IMR-90 (cell line): Measurements from ENCODE around the gene AUTS2. TPM values are rescaled to one million over a fixed set of nuclear protein-coding genes. Genes with fewer than 3 reads are reported as not detected.

ENCODE experiments used
- ATAC-seq: fragments of 200-7000 bp; cut with Tn5 transposase; 2 replicates; pipeline ENCODE4 v1.9.1; 2020; ENCODE audit warnings: low read depth, mild to moderate bottlenecking, moderate library complexity
- BruUV-seq: library from RNA; stranded (reverse); fragments of 400-500 nt; replicated peaks from 2 replicates; lab custom pipeline; 2021; lab: Mats Ljungman, UMichigan
- CTCF ChIA-PET: fragments of 300-600 bp; formaldehyde crosslinking; extraction: SDS; loops from one replicate; lab custom pipeline; 2021; ENCODE audit warnings: antibody characterized with exemption; lab: Yijun Ruan, JAX
- POLR2A ChIA-PET: fragments of 300-600 bp; sonication (Branson Sonifier 250); formaldehyde crosslinking; loops from one replicate; lab custom pipeline; 2022; ENCODE audit warnings: antibody characterized with exemption; ENCODE audit not compliant: unreplicated experiment; lab: Charles Lee
- DNase-seq: peaks from one replicate; pipeline ENCODE4 v3.0.0; 2013
- H2AFZ ChIP-seq: replicated peaks from 2 replicates; pipeline ENCODE3; 2013; ENCODE audit warnings: low read length, mild to moderate bottlenecking; ENCODE audit not compliant: poor library complexity
- H2AK5ac ChIP-seq: 2 replicates; pipeline ENCODE4 v1.6.1; 2013; ENCODE audit warnings: low read depth, low read length, inconsistent platforms
- H2AK9ac ChIP-seq: replicated peaks from 2 replicates; pipeline ENCODE3; 2013; ENCODE audit warnings: mild to moderate bottlenecking, low read depth, low read length, moderate library complexity; ENCODE audit not compliant: poor library complexity
- H2BK120ac ChIP-seq: 2 replicates; pipeline ENCODE4 v1.6.1; 2013; ENCODE audit warnings: low read depth, low read length, inconsistent platforms
- H2BK15ac ChIP-seq: 3 replicates; pipeline ENCODE4 v1.6.1; 2013; ENCODE audit warnings: low read depth, low read length, inconsistent platforms
- H2BK20ac ChIP-seq: 2 replicates; pipeline ENCODE4 v1.6.1; 2013; ENCODE audit warnings: low read depth, mild to moderate bottlenecking, inconsistent platforms, low read length, moderate library complexity
- H2BK5ac ChIP-seq: 2 replicates; pipeline ENCODE4 v1.6.1; 2013; ENCODE audit warnings: mild to moderate bottlenecking, low read depth, low read length, inconsistent platforms; ENCODE audit not compliant: poor library complexity, severe bottlenecking
- H3K14ac ChIP-seq: replicated peaks from 2 replicates; pipeline ENCODE4 v1.6.1; 2013; ENCODE audit warnings: low read depth, low read length, inconsistent platforms
- H3K18ac ChIP-seq: 2 replicates; pipeline ENCODE4 v1.6.1; 2013; ENCODE audit warnings: low read depth, low read length, control low read depth
- H3K23ac ChIP-seq: 2 replicates; pipeline ENCODE4 v1.6.1; 2013; ENCODE audit warnings: low read depth, low read length, inconsistent platforms
- H3K27ac ChIP-seq: 2 replicates; pipeline ENCODE4 v1.5.1; 2013; ENCODE audit warnings: mild to moderate bottlenecking, control low read depth, low read length; ENCODE audit not compliant: insufficient read depth
- H3K27me3 ChIP-seq: 2 replicates; pipeline ENCODE4 v1.6.1; 2013; ENCODE audit warnings: low read length; ENCODE audit not compliant: control insufficient read depth, insufficient read depth
- H3K36me3 ChIP-seq: 2 replicates; pipeline ENCODE4 v1.6.1; 2013; ENCODE audit warnings: low read length, mixed read lengths; ENCODE audit not compliant: control insufficient read depth, insufficient read depth
- H3K4ac ChIP-seq: 2 replicates; pipeline ENCODE4 v1.6.1; 2013; ENCODE audit warnings: low read depth, low read length, inconsistent platforms
- H3K4me1 ChIP-seq: 2 replicates; pipeline ENCODE4 v1.6.1; 2013; ENCODE audit warnings: low read length, mixed read lengths; ENCODE audit not compliant: control insufficient read depth, insufficient read depth
- H3K4me2 ChIP-seq: 2 replicates; pipeline ENCODE4 v1.6.1; 2013; ENCODE audit warnings: low read depth, mild to moderate bottlenecking, control low read depth, low read length, moderate library complexity
- H3K4me3 ChIP-seq: 2 replicates; pipeline ENCODE4 v1.5.1; 2013; ENCODE audit warnings: low read depth, mild to moderate bottlenecking, control low read depth, low read length, moderate library complexity; ENCODE audit not compliant: insufficient read depth
- H3K56ac ChIP-seq: 2 replicates; pipeline ENCODE4 v1.6.1; 2013; ENCODE audit warnings: low read length, inconsistent platforms; ENCODE audit not compliant: insufficient read depth; ENCODE audit errors: extremely low read depth
- H3K79me1 ChIP-seq, 2 experiments: 2 replicates each; pipeline ENCODE4 v1.6.1; 2013; ENCODE audit warnings: low read length in 2 of 2, inconsistent platforms in 1 of 2, low read depth in 1 of 2
- H3K9ac ChIP-seq: 2 replicates; pipeline ENCODE4 v1.6.1; 2013; ENCODE audit warnings: low read depth, low read length, control low read depth
- H3K9me1 ChIP-seq: 2 replicates; pipeline ENCODE4 v1.6.1; 2013; ENCODE audit warnings: low read length, inconsistent platforms; ENCODE audit not compliant: insufficient read depth
- H3K9me3 ChIP-seq: 2 replicates; pipeline ENCODE4 v1.6.1; 2013; ENCODE audit warnings: low read length; ENCODE audit not compliant: control insufficient read depth, insufficient read depth
- H4K20me1 ChIP-seq: 2 replicates; pipeline ENCODE4 v1.6.1; 2013; ENCODE audit warnings: low read length, inconsistent platforms; ENCODE audit not compliant: insufficient read depth
- H4K5ac ChIP-seq: 2 replicates; pipeline ENCODE4 v1.6.1; 2013; ENCODE audit warnings: mild to moderate bottlenecking, low read depth, low read length, control low read depth
- H4K8ac ChIP-seq, 2 experiments: 2 replicates each; pipeline ENCODE4 v1.6.1; 2013; ENCODE audit warnings: low read depth in 2 of 2, low read length in 2 of 2, control low read depth in 1 of 2, inconsistent platforms in 1 of 2
- H4K91ac ChIP-seq: 2 replicates; pipeline ENCODE4 v1.6.1; 2013; ENCODE audit warnings: low read depth, low read length, inconsistent platforms; ENCODE audit not compliant: insufficient read depth
- BHLHE40 ChIP-seq: fragments of 150-350 bp; IDR thresholded peaks from 2 replicates; pipeline ENCODE4 v1.6.1; 2016; ENCODE audit warnings: mild to moderate bottlenecking, low read depth, low read length
- CEBPB ChIP-seq: IDR thresholded peaks from 2 replicates; pipeline ENCODE4 v1.6.1; 2012; ENCODE audit warnings: low read depth, low read length, improper control_type of control experiment
- CHD1 ChIP-seq: IDR thresholded peaks from 2 replicates; pipeline ENCODE4 v1.6.1; 2012; ENCODE audit warnings: low read depth, low read length, improper control_type of control experiment
- CTCF ChIP-seq: conservative IDR thresholded peaks from 2 replicates; pipeline ENCODE4 v1.5.1; 2012; ENCODE audit warnings: mild to moderate bottlenecking, low read depth, low read length, improper control_type of control experiment
- FOS ChIP-seq: fragments of 150-350 bp; IDR thresholded peaks from 2 replicates; pipeline ENCODE4 v1.6.1; 2016; ENCODE audit warnings: low read depth, low read length
- MAFK ChIP-seq: IDR thresholded peaks from 2 replicates; pipeline ENCODE4 v1.6.1; 2012; ENCODE audit warnings: low read depth, low read length, improper control_type of control experiment
- MAZ ChIP-seq: IDR thresholded peaks from 2 replicates; pipeline ENCODE4 v1.6.1; 2012; ENCODE audit warnings: low read depth, mild to moderate bottlenecking, low read length, improper control_type of control experiment, moderate library complexity, borderline replicate concordance
- MXI1 ChIP-seq: IDR thresholded peaks from 2 replicates; pipeline ENCODE4 v1.6.1; 2012; ENCODE audit warnings: low read depth, mild to moderate bottlenecking, low read length, moderate library complexity, borderline replicate concordance
- NFE2L2 ChIP-seq: fragments of 150-350 bp; IDR thresholded peaks from 2 replicates; pipeline ENCODE4 v1.6.1; 2016; ENCODE audit warnings: low read depth, mild to moderate bottlenecking, low read length
- POLR2A ChIP-seq: IDR thresholded peaks from 2 replicates; pipeline ENCODE4 v1.6.1; 2012; ENCODE audit warnings: mild to moderate bottlenecking, low read depth, low read length
- RAD21 ChIP-seq: IDR thresholded peaks from 2 replicates; pipeline ENCODE4 v1.6.1; 2012; ENCODE audit warnings: low read length, improper control_type of control experiment
- RCOR1 ChIP-seq: IDR thresholded peaks from 2 replicates; pipeline ENCODE4 v1.6.1; 2012; ENCODE audit warnings: mild to moderate bottlenecking, low read length, improper control_type of control experiment; ENCODE audit not compliant: insufficient replicate concordance
- RFX5 ChIP-seq: IDR thresholded peaks from 2 replicates; pipeline ENCODE4 v1.8.0; 2012; ENCODE audit warnings: low read depth, mild to moderate bottlenecking, low read length, moderate library complexity
- SMC3 ChIP-seq: fragments of 150-350 bp; IDR thresholded peaks from 2 replicates; pipeline ENCODE4 v1.6.1; 2016; ENCODE audit warnings: low read depth, mild to moderate bottlenecking, antibody characterized with exemption, low read length, moderate library complexity
- USF2 ChIP-seq: fragments of 150-350 bp; IDR thresholded peaks from 2 replicates; pipeline ENCODE4 v1.6.1; 2017; ENCODE audit warnings: mild to moderate bottlenecking, antibody characterized with exemption, low read length, low read depth
- WGBS, 2 experiments: methylation state at CpG; one replicate each; pipeline versions ENCODE4 v1.1.5 to v1.1.7; 2013; ENCODE audit warnings: missing lambda C conversion rate in 2 of 2; ENCODE audit not compliant: insufficient read length in 1 of 2; ENCODE audit errors: extremely low coverage in 2 of 2; 5-methylcytosine and 5-hydroxymethylcytosine counted together
- dilution Hi-C: fragments of 300-500 bp; cut with HindIII; formaldehyde crosslinking; loops from one replicate; pipeline ENCODE4 v1.14.3; 2018; ENCODE audit warnings: low sequenced_read_pairs; ENCODE audit not compliant: unreplicated experiment
- in situ Hi-C: fragments of 300-500 bp; cut with MboI; formaldehyde crosslinking; loops from 3 replicates; pipeline ENCODE4 v1.14.3; 2019; ENCODE audit warnings: low sequenced_read_pairs, inconsistent platforms, mixed read lengths
- intact Hi-C: fragments of 100-400 bp; cut with micrococcal nuclease; formaldehyde crosslinking; loops from 2 replicates; pipeline ENCODE4 v1.10.0; 2022
- polyA plus RNA-seq, 3 experiments: library from polyadenylated mRNA; depleted of rRNA; stranded (reverse); fragments of >200 nt; gene quantifications; 2 replicates each; pipeline ENCODE4 v1.2.3, GENCODE V29; 2012; ENCODE audit warnings: low replicate concordance in 1 of 3
- total RNA-seq: library from RNA; depleted of rRNA; stranded (reverse); fragments of >200 nt; gene quantifications from 2 replicates; pipeline ENCODE4 v1.2.3, GENCODE V29; 2012
- TF ChIP-seq, protein P1 (sequence below): fragments of 150-350 bp; IDR thresholded peaks from 2 replicates; pipeline ENCODE4 v1.6.1; 2016; ENCODE audit warnings: low read depth, mild to moderate bottlenecking, low read length, moderate library complexity, borderline replicate concordance

The AUTS2 gene
- total and polyA plus RNA-seq, 2 of the 4 experiments (the other 2 are of a cell fraction), result 0.90 to 3.0 TPM

DNA sequence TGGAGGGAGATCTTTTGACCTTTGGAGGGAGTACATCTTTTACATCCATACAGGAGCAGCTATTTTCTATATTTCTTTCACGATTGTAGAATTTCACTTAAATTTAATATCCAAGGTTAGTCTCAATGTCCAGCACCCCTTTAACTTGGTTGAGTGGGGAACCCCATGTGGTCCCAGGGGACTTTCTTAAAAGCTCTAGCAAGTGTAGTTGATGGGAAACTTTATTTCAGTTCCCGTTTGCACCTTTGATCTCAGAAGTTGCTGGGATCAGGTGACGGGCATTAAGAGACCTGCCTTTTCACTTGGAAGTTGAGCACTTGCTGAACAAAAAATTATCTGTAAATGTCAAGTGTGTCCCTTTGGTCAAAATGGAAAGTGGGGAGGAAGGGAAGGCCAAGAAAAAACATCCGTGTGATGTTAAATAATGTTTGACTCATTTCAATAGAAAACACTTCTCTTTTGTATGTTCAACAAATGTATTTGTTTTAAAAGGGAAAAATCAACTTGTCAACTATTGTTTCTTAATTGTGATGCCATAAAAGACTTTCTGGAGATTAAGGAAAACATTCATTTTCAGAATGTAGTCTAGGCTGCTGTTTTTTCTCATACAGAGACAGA is 1163.5 kb downstream of the AUTS2 start:
- no peak for TF ChIP-seq RFX5
- no peak for TF ChIP-seq POLR2A
- TF ChIP-seq, protein P1, sequence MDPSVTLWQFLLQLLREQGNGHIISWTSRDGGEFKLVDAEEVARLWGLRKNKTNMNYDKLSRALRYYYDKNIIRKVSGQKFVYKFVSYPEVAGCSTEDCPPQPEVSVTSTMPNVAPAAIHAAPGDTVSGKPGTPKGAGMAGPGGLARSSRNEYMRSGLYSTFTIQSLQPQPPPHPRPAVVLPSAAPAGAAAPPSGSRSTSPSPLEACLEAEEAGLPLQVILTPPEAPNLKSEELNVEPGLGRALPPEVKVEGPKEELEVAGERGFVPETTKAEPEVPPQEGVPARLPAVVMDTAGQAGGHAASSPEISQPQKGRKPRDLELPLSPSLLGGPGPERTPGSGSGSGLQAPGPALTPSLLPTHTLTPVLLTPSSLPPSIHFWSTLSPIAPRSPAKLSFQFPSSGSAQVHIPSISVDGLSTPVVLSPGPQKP, result no peak
- TF ChIP-seq NFE2L2, result no peak
- no peak for TF ChIP-seq RCOR1
- TF ChIP-seq CHD1, result no peak
- no peak for TF ChIP-seq MAZ
- no peak for TF ChIP-seq CTCF
- TF ChIP-seq BHLHE40, result no peak
- TF ChIP-seq USF2, result no peak
- no peak for TF ChIP-seq MAFK
- no peak for TF ChIP-seq FOS
- TF ChIP-seq MXI1, result no peak
- TF ChIP-seq SMC3, result no peak
- TF ChIP-seq CEBPB, result no peak
- TF ChIP-seq RAD21, result no peak
- Histone ChIP-seq H3K27me3 (no peaks in the 10 kb centered on the region), H3K4me3 (no peak overlapping the region), H2BK15ac (no peak overlapping the region), H3K18ac (no peak overlapping the region), H3K4me2 (no peak overlapping the region), H2BK20ac (no peak overlapping the region), H2AK9ac (no peak overlapping the region), H2AFZ (no peak overlapping the region), H2BK120ac (no peak overlapping the region), H3K4me1 (no peaks in the 10 kb centered on the region), H2BK5ac (no peak overlapping the region), H3K27ac (no peak overlapping the region), H3K4ac (no peak overlapping the region), H3K36me3 (peaks cover 3% of the 10 kb centered on the region; the same call in 1 of the 2 replicates), H3K79me1 (peaks cover 0 to under 1% of the 10 kb centered on the region in 2 experiments; a peak in 1 of 4 replicates), H4K8ac (no peak overlapping the region), H3K56ac (no peak overlapping the region), H3K23ac (no peak overlapping the region), H3K9me3 (no peaks in the 10 kb centered on the region), H3K9me1 (no peaks in the 10 kb centered on the region), H4K20me1 (no peaks in the 10 kb centered on the region), H2AK5ac (no peak overlapping the region), H3K14ac (no peak overlapping the region), H4K5ac (no peak overlapping the region), H4K91ac (no peak overlapping the region), H3K9ac (no peak overlapping the region)
- dilution Hi-C loops (no loop called here), intact Hi-C loops (no loop called here), in situ Hi-C loops (no loop called here)
- no TSS peak for BruUV-seq
- no peak for DNase-seq
- ATAC-seq, result no peak
- WGBS, 2 experiments, result no CpG with 5 or more reads among the region's 4 CpGs
- POLR2A ChIA-PET, result no interaction called here
- CTCF ChIA-PET, result no interaction called here
